Trophoblast cell (in vitro differentiated cells and primary cell): ENCODE data around the gene CXCR4.
A peak's percentile ranks its signal among the peaks of the same experiment; 100 is the strongest.

Experiments used
- DNase-seq, 2 donors: peaks; one replicate each; pipeline ENCODE4 v3.0.0-alpha.2; 2016
- H2AFZ ChIP-seq: 2 replicates; pipeline ENCODE4 v1.6.1; 2013; ENCODE audit warnings: low read length, moderate library complexity, mild to moderate bottlenecking; ENCODE audit not compliant: insufficient read depth, poor library complexity
- H2AK5ac ChIP-seq: 2 replicates; pipeline ENCODE4 v1.6.1; 2013; ENCODE audit warnings: mild to moderate bottlenecking, low read length
- H2BK120ac ChIP-seq: 2 replicates; pipeline ENCODE4 v1.6.1; 2013; ENCODE audit warnings: low read length, mild to moderate bottlenecking, moderate library complexity; ENCODE audit not compliant: insufficient read depth, poor library complexity
- H2BK12ac ChIP-seq: 2 replicates; pipeline ENCODE4 v1.6.1; 2013; ENCODE audit warnings: mild to moderate bottlenecking, low read length, moderate library complexity
- H2BK5ac ChIP-seq: 2 replicates; pipeline ENCODE4 v1.6.1; 2013; ENCODE audit warnings: low read length, low read depth, moderate library complexity, mild to moderate bottlenecking; ENCODE audit not compliant: poor library complexity
- H3K14ac ChIP-seq: 2 replicates; pipeline ENCODE4 v1.6.1; 2013; ENCODE audit warnings: mild to moderate bottlenecking, low read length
- H3K18ac ChIP-seq: 2 replicates; pipeline ENCODE4 v1.6.1; 2013; ENCODE audit warnings: mild to moderate bottlenecking, low read length
- H3K23ac ChIP-seq: 2 replicates; pipeline ENCODE4 v1.6.1; 2013; ENCODE audit warnings: low read length
- H3K27ac ChIP-seq: 2 replicates; pipeline ENCODE4 v1.5.1; 2013; ENCODE audit warnings: low read depth, mild to moderate bottlenecking, inconsistent platforms, low read length, moderate library complexity
- H3K27me3 ChIP-seq: 2 replicates; pipeline ENCODE4 v1.6.1; 2013; ENCODE audit warnings: inconsistent platforms, mild to moderate bottlenecking, low read length, moderate library complexity; ENCODE audit not compliant: insufficient read depth
- H3K36me3 ChIP-seq, 2 experiments: 1 replicate in 1 of 2; 2 replicates in 1 of 2; pipeline ENCODE4 v1.6.1; 2013; ENCODE audit warnings: low read length in 2 of 2, mild to moderate bottlenecking in 2 of 2, moderate library complexity in 1 of 2; ENCODE audit not compliant: insufficient read depth in 2 of 2, control insufficient read depth in 1 of 2
- H3K4ac ChIP-seq: 2 replicates; pipeline ENCODE4 v1.6.1; 2013; ENCODE audit warnings: low read depth, mild to moderate bottlenecking, low read length, moderate library complexity
- H3K4me1 ChIP-seq, 2 experiments: 1 replicate in 1 of 2; 2 replicates in 1 of 2; pipeline ENCODE4 v1.6.1; 2013; ENCODE audit warnings: low read length in 2 of 2, mild to moderate bottlenecking in 2 of 2, moderate library complexity in 1 of 2; ENCODE audit not compliant: insufficient read depth in 2 of 2, control insufficient read depth in 1 of 2
- H3K4me2 ChIP-seq: 2 replicates; pipeline ENCODE4 v1.6.1; 2013; ENCODE audit warnings: inconsistent platforms, mild to moderate bottlenecking, low read length, moderate library complexity
- H3K4me3 ChIP-seq: 2 replicates; pipeline ENCODE4 v1.5.1; 2013; ENCODE audit warnings: mild to moderate bottlenecking, low read depth, low read length, inconsistent platforms
- H3K79me1 ChIP-seq: one replicate; pipeline ENCODE4 v1.6.1; 2013; ENCODE audit warnings: low read length
- H3K79me2 ChIP-seq: 2 replicates; pipeline ENCODE4 v1.6.1; 2013; ENCODE audit warnings: low read length, mild to moderate bottlenecking; ENCODE audit not compliant: control insufficient read depth, insufficient read depth, poor library complexity
- H3K9ac ChIP-seq: 2 replicates; pipeline ENCODE4 v1.6.1; 2013; ENCODE audit warnings: mild to moderate bottlenecking, low read length
- H3K9me3 ChIP-seq: 2 replicates; pipeline ENCODE4 v1.6.1; 2013; ENCODE audit warnings: low read depth, mild to moderate bottlenecking, control low read depth, inconsistent platforms, low read length; ENCODE audit not compliant: insufficient read depth
- H4K12ac ChIP-seq: 2 replicates; pipeline ENCODE4 v1.6.1; 2013; ENCODE audit warnings: low read depth, mild to moderate bottlenecking, low read length, moderate library complexity
- H4K8ac ChIP-seq: 2 replicates; pipeline ENCODE4 v1.6.1; 2013; ENCODE audit warnings: low read depth, mild to moderate bottlenecking, low read length, moderate library complexity
- H4K91ac ChIP-seq: one replicate; pipeline ENCODE4 v1.6.1; 2013; ENCODE audit warnings: low read depth, mild to moderate bottlenecking, low read length, moderate library complexity
- WGBS: extraction: QIAGEN DNeasy Blood & Tissue Kit; methylation state at CpG from one replicate; pipeline ENCODE4 v1.1.7; 2013; ENCODE audit warnings: missing lambda C conversion rate; ENCODE audit not compliant: insufficient read length, insufficient coverage; ENCODE audit errors: extremely low coverage; 5-methylcytosine and 5-hydroxymethylcytosine counted together

The CXCR4 gene

GRCh38 chr2:136113209-136113971 lies 4.6 kb downstream of the CXCR4 start:
- no peaks in the 10 kb centered on the region for H3K9me3 ChIP-seq
- no peak overlapping the region for H2BK5ac ChIP-seq
- H4K12ac ChIP-seq = no peak overlapping the region
- no peak overlapping the region for H3K27ac ChIP-seq
- H4K8ac ChIP-seq = no peak overlapping the region
- DNase-seq = peak; percentile 35 to 72
- 100% methylated on average over 1 of the region's 6 CpGs for WGBS
- no peak overlapping the region for H2AK5ac ChIP-seq
- H3K4me3 ChIP-seq = no peak overlapping the region
- H3K79me1 ChIP-seq = no peaks in the 10 kb centered on the region
- no peak overlapping the region for H2BK12ac ChIP-seq
- no peak overlapping the region for H3K23ac ChIP-seq
- no peak overlapping the region for H3K4ac ChIP-seq
- H3K79me2 ChIP-seq = no peaks in the 10 kb centered on the region
- H3K9ac ChIP-seq = no peak overlapping the region
- no peaks in the 10 kb centered on the region for H3K36me3 ChIP-seq
- H2BK120ac ChIP-seq = no peak overlapping the region
- no peak overlapping the region for H3K4me2 ChIP-seq
- peaks cover 9 to 13% of the 10 kb centered on the region in 2 experiments for H3K4me1 ChIP-seq
- H2AFZ ChIP-seq = no peak overlapping the region
- H3K18ac ChIP-seq = no peak overlapping the region
- peaks cover 13% of the 10 kb centered on the region for H3K27me3 ChIP-seq
- H4K91ac ChIP-seq = no peak overlapping the region
- no peak overlapping the region for H3K14ac ChIP-seq

- Histone ChIP-seq H3K9ac (no peak overlapping the region), H3K4ac (no peak overlapping the region), H3K9me3 (no peaks in the 10 kb centered on the region), H3K27me3 (peaks cover 13% of the 10 kb centered on the region), H3K18ac (no peak overlapping the region), H2BK12ac (no peak overlapping the region), H3K4me3 (no peak overlapping the region), H2AFZ (no peak overlapping the region), H3K79me2 (no peaks in the 10 kb centered on the region), H3K4me2 (no peak overlapping the region), H4K91ac (no peak overlapping the region), H2AK5ac (no peak overlapping the region), H3K79me1 (no peaks in the 10 kb centered on the region), H3K36me3 (no peaks in the 10 kb centered on the region), H3K27ac (no peak overlapping the region), H3K23ac (no peak overlapping the region), H4K12ac (no peak overlapping the region), H2BK120ac (no peak overlapping the region), H4K8ac (no peak overlapping the region), H2BK5ac (no peak overlapping the region), H3K4me1 (peaks cover 5 to 10% of the 10 kb centered on the region in 2 experiments), H3K14ac (no peak overlapping the region)
- no peak for DNase-seq
- WGBS = no CpG with 5 or more reads among the region's 5 CpGs
These were observed 5.4 kb downstream of the CXCR4 start for GRCh38 chr2:136112317-136113208.

GRCh38 chr2:136111711-136112110 lies 6.2 kb downstream of the CXCR4 start:
- no peak overlapping the region for H3K27ac ChIP-seq
- no peak overlapping the region for H3K18ac ChIP-seq

GRCh38 chr2:136110526-136110925 lies 7.4 kb downstream of the CXCR4 start:
- H2BK120ac ChIP-seq = no peak overlapping the region

More at GRCh38 chr2:136111711-136112110, 6.2 kb downstream of the CXCR4 start:
- Histone ChIP-seq H3K9me3 (no peaks in the 10 kb centered on the region), H3K27me3 (peaks cover 5% of the 10 kb centered on the region), H3K23ac (no peak overlapping the region), H4K8ac (no peak overlapping the region), H3K14ac (no peak overlapping the region), H3K4me2 (no peak overlapping the region), H3K4me1 (peaks cover 1 to 3% of the 10 kb centered on the region in 2 experiments), H2BK12ac (no peak overlapping the region), H3K4me3 (no peak overlapping the region), H3K9ac (no peak overlapping the region), H3K36me3 (no peaks in the 10 kb centered on the region), H4K12ac (no peak overlapping the region), H2AK5ac (no peak overlapping the region), H2AFZ (no peak overlapping the region), H3K79me2 (no peaks in the 10 kb centered on the region), H2BK5ac (no peak overlapping the region), H3K79me1 (no peaks in the 10 kb centered on the region), H2BK120ac (no peak overlapping the region), H3K4ac (no peak overlapping the region), H4K91ac (no peak overlapping the region)
- DNase-seq = no peak
- no CpG with 5 or more reads among the region's 6 CpGs for WGBS

More at GRCh38 chr2:136110526-136110925, 7.4 kb downstream of the CXCR4 start:
- Histone ChIP-seq H3K9me3 (no peaks in the 10 kb centered on the region), H2BK12ac (no peak overlapping the region), H3K36me3 (no peaks in the 10 kb centered on the region), H3K27me3 (no peaks in the 10 kb centered on the region), H3K23ac (no peak overlapping the region), H2AFZ (no peak overlapping the region), H3K4ac (no peak overlapping the region), H4K91ac (no peak overlapping the region), H3K4me3 (no peak overlapping the region), H3K14ac (no peak overlapping the region), H4K8ac (no peak overlapping the region), H3K79me2 (no peaks in the 10 kb centered on the region), H4K12ac (no peak overlapping the region), H3K18ac (no peak overlapping the region), H3K4me2 (no peak overlapping the region), H3K9ac (no peak overlapping the region), H3K4me1 (no peaks in the 10 kb centered on the region), H3K27ac (no peak overlapping the region), H2AK5ac (no peak overlapping the region), H2BK5ac (no peak overlapping the region), H3K79me1 (no peaks in the 10 kb centered on the region)
- no CpG with 5 or more reads among the region's 1 CpG for WGBS
- no peak for DNase-seq
